Measurements from ENCODE around the gene DNMT1.
A peak's percentile ranks its signal among the peaks of the same experiment; 100 is the strongest.
"Not testable (repeated sequence)": the region's sequence is repeated elsewhere in the genome, so short reads cannot be mapped to it uniquely, and the experiment has no call there.

DNMT1 gene

DNA sequence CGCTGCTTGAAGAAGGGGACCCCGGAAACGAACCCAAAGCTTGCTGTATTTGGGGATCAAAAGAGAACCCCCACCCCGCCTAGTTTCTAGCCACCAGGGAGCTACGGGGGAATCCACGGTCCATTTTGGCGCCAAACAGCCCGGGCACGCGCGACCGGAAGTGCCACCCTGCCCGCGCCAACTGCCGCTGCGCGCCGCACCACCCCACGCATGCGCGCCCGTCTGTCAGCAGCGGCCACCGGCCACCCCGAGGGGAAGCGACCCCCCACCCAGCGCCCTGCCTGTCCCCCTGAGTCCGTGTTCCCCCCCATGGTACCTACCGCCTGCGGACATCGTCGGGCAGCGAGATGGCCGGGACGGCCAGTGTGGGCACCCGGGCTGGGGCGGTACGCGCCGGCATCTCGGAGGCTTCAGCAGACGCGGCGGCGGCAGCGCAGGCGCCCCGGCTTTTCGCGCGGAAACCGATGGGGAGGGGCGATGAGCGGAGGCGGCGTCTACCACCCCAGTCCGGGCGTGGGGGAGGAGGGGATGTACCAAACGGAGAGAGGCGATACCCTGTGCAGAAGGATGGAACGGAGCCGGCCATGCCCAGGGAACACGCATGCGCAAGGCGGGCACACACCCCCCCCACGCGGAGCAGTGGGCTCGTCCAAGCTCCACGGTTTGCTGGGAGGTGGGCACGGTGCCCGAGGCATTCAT lies at the start of gene DNMT1:
DNMT1 (minus strand) TSS at position 454 of the 699 bp plus-strand sequence; CDS start at position 400, 54 bp downstream.
- DNase-seq (ENCODE audit: low read depth, low spot score), result peak; percentile 98

DNA sequence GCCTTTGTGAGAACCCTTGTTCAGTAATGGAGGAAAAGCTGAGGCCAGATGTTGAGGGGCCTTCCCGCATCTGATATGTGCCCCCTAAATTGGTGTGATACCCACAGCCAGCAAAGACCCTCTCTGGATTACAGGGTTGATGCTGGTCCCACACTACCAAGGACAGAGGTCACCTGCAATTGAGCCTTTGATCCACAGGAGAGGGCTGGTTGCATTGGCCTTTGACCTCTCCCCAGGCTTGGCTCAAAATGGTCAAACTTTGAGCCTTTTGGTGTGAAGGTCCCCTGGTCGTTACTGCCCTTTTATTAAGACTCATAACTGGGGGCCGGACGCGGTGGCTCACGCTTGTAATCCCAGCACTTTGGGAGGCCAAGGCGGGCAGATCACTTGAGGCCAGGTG lies 48.9 kb upstream of the DNMT1 start:
- DNase-seq (ENCODE audit: low read depth, low spot score), result no peak

DNA sequence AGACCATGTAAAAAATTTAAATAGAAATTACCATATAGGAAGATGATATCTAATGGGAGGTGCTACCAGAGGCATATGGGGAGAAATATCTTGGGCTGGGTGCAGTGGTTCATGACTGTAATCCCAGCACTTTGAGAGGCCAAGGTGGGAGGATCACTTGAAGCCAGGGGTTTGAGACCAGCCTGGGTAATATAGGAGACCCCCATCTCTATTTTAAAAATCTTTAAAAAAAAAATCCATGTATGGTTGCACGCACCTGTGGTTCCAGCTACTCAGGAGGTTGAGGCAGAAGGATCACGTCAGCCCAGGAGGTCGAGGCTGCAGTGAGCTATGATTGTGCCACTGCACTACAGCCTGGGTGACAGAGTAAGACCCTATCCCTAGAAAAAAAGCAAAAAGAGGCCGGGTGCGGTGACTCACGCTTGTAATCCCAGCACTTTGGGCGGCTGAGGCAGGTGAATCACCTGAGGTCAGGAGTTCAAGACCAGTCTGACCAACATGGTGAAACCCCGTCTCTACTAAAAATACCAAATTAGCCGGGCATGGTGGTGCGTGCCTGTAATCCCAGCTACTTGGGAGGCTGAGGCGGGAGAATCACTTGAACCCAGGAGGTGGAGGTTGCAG lies 47.2 kb upstream of the DNMT1 start:
- DNase-seq (ENCODE audit: low read depth, low spot score), result not testable (repeated sequence)

DNA sequence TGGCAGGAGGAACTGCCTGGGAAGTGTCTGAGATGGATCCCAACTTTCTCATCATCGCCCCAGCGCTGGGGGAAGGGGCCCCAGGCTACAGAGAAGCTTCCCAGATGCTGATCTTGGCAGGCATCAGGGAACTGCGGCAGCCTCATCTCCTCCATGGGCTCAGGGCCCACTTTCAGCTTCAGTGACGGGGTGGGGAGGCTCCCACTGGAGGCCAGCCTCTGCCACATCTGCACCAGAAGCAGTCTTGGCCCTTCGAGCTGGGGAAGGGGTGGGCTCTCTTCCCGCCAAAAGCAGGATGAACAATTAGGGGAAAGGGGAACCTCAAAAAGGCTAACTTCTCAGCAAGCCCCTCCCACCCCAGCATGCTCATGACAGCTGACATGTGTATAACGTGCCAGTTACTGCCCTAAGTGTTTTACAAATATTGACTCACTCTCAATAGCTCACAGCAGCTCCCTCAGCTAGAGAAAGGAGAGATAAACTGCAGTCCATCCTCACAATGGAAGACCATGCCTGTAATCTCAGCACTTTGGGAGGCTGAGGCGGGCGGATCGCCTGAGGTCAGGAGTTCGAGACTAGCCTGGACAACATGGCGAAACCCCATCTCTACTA lies 43.5 kb upstream of the DNMT1 start:
- DNase-seq (ENCODE audit: low read depth, low spot score), result no peak

DNA sequence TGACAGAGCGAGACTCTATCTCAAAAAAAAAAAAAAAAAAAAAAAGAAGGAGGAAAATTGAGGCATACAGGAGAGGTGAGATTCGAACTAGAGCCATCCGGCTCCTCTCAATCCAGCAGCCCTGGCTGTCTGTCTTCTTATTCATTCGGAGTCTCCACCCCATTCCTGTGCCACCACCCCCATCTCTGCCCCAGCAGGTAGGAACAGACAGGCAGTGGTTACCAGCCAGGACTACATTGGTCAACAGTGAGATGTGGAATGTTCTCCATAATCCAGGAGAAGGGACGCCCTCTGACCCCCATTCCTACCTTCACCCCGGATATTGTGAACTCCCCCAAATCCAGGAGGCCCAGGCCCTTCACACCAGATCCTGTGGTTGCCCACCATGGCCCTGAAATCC lies 42.9 kb upstream of the DNMT1 start:
- DNase-seq (ENCODE audit: low read depth, low spot score), result no peak

- not testable (repeated sequence) for DNase-seq (ENCODE audit: low read depth, low spot score)
These were observed 40.7 kb upstream of the DNMT1 start for GRCh38 chr19:10235409-10235808.

DNA sequence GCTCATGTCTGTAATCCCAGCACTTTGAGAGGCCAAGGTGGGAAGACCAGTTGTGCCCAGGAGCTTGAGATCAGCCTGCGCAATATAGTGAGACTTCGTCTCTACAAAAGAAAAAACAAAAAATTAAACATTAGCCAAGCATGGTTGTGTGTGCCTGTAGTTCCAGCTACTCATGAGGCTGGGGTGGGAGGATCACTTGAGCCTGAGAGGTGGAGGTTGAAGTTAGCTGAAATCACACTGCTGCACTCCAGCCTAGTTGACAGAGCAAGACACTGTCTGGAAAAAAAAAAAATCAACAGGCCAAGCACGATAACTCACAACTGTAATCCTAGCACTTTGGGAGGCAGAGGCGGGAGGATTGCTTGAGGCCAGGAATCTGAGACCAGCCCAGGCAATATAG lies 40.2 kb upstream of the DNMT1 start:
- DNase-seq (ENCODE audit: low read depth, low spot score), result no peak

DNA sequence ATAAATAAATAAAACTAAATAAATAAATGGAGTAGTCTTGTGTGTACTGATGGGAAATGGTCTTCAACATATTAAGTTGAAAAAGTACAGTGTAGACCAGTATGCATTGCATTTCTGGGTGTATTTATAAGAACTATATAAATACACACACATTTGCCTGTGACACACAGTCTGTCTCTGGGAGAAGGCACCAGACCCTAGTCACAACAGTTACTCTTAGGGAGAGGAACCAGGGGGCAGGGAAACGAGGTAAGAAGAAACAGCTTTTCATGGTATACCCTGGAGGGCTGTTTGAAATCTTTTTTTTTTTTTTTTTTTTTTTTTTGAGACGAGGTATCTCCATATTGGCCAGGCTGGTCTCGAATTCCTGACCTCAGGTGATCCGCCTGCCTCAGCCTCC lies 39.2 kb upstream of the DNMT1 start:
- no peak for DNase-seq (ENCODE audit: low read depth, low spot score)

DNA sequence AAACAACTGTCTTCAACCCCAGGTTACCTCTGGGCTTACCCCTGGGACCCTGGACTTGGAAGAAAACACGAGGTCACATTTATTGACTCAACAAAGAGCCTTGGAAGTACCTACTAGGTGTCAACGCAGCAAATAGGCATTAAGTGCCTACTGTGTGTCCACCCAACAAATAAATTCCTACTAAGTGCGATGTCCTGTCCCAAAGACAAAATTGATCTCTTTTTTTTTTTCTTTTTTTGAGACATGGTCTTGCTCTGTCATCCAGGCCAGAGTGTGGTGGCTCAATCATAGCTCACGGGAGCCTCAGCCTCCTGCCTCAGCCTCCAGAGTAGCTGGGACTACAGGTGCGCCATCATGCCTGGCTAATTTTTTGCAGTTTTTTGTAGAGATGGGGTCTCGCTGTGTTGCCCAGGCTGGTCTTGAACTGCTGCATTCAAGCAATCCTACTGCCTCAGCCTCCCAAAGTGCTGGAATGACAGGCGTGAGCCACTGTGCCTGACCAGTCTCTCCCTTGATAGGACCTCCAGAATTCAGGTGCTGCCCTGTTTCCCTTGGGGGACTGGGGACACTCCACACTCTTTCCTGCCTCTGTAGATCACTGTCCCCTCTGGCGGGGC lies 37.0 kb upstream of the DNMT1 start:
- no peak for DNase-seq (ENCODE audit: low read depth, low spot score)

- DNase-seq (ENCODE audit: low read depth, low spot score), result peak; percentile 85
These were observed 36.3 kb upstream of the DNMT1 start, which contains the start of gene S1PR2 for GRCh38 chr19:10230861-10231611. Gene S1PR2, minus strand, starts transcription at chr19:10231331. Its CDS starts 6,426 bp downstream, at chr19:10224905.

GRCh38 chr19:10230173-10230860 lies 35.6 kb upstream of the DNMT1 start:
- no peak for DNase-seq (ENCODE audit: low read depth, low spot score)

GRCh38 chr19:10228920-10229319 lies 34.2 kb upstream of the DNMT1 start:
- peak; percentile 75 for DNase-seq (ENCODE audit: low read depth, low spot score)

- no peak for DNase-seq (ENCODE audit: low read depth, low spot score)
These were observed 33.6 kb upstream of the DNMT1 start for GRCh38 chr19:10228393-10228792.

DNA sequence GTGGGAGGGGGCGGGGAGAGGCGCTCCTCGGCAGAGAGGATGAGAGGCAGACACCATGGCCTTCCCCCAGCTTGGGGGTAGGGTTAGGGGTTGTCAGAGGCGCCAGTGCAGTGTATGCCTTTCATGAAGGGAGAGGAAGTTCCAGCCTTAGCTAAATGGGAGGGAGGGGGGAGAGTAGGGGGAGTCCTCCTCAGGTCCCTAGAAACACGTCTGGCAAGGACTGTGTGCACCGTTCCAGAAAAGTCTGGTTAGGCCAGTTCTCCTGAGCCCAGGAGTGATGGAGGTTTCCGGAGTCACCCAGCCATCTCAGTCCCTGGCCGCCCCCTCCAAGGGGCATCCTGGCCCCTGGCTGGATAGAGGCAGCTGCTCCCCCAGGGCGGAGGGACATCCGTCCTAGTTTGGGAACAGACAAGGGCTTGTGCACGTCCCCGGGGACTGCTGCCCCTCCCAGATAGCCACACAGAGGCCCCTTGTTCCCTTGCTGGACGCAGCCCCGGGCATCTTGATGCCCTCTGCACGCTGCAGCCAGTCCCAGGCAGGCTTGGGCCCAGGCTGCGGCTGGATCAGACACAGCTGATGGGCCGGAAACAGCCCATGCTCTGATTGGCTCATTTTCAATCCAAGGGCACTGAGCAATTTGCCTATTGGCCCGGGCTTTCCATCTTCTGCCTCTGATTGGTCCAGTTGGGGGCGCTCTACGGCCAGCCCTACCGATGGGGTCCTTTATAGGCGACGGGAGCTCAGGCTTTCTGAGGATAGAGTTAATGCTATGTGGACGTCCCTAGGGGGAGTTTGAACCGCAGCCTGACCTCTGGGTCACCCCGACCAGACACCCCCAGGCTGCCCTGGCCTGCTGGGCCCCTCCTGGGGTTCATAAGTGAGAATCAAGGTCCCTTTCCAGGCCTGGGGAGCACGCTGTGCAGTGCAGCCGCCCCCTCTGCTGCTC lies 32.5 kb upstream of the DNMT1 start:
- no peak for DNase-seq (ENCODE audit: low read depth, low spot score)

DNA sequence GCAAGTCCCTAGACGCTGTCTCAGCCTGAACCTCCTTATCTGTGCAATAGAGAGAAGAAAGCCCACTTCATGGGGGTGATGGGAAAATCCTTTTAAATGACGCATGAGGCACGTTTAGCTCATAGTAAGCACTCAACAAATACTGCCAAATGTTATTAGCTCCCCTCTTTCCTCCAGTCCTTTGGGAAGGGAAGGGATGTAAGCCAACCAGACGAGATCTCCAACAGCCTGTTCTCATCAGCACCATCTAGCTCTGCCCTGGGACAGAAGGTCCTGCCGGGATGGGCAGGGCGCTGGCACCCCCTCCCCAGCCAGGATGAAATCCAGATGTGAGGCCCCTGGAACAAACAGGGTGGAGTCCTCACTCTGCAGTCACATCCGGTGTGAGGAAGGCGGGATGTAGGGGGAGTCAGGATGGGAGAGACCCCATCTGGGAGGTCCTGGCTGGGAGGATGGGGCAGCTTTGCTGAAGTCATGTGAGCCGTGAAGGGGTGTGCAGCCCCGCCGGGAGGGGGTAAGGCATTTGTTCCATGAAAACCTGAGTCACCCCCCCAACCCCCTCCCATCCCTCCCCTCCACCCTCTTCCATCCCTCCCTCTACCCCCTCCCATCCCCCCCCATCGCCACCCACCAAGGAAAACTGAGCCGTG lies 31.7 kb upstream of the DNMT1 start:
- DNase-seq (ENCODE audit: low read depth, low spot score), result no peak

DNA sequence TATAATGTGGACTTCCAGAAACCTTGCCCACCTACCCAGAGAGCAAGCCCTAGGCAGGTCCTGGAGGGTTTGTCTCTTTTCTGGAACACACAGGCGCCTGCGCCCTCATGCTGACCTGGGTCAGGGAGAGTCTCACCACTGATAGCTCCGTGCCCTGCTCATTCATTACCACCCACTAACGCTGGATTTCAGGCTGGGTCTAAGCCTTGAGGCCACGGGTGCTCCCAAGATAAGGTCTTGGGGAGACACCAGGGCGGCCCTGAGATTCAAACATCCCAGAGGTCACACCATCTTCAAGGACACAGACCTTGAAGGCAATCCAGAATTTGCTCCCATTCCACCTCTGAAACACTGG lies 31.2 kb upstream of the DNMT1 start:
- DNase-seq (ENCODE audit: low read depth, low spot score), result no peak

GRCh38 chr19:10224337-10224736 lies 29.6 kb upstream of the DNMT1 start:
- no peak for DNase-seq (ENCODE audit: low read depth, low spot score)

GRCh38 chr19:10223488-10224213 lies 28.9 kb upstream of the DNMT1 start:
- DNase-seq (ENCODE audit: low read depth, low spot score), result no peak
